T-helper 9 cell (primary cell): ENCODE results near the gene PRDM8.

ENCODE experiments used
- DNase-seq: peaks from one replicate; pipeline ENCODE4 v3.0.0-alpha.2; 2020

The PRDM8 gene

DNA sequence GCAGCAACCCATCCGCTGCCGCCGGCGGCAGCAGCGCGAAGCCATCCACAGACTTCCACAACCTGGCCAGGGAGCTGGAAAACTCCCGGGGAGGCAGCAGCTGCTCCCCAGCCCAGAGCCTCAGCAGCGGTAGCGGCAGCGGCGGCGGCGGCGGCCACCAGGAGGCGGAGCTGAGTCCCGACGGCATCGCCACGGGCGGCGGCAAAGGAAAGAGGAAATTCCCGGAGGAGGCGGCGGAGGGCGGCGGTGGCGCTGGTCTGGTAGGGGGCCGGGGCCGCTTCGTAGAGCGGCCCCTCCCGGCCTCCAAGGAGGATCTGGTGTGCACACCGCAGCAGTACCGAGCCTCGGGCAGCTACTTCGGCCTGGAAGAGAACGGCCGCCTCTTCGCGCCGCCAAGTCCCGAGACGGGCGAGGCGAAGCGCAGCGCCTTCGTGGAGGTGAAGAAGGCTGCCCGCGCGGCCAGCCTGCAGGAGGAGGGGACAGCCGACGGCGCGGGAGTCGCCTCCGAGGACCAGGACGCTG is 4.9 kb downstream of the PRDM8 start:
- DNase-seq, result peak; percentile 79

DNA sequence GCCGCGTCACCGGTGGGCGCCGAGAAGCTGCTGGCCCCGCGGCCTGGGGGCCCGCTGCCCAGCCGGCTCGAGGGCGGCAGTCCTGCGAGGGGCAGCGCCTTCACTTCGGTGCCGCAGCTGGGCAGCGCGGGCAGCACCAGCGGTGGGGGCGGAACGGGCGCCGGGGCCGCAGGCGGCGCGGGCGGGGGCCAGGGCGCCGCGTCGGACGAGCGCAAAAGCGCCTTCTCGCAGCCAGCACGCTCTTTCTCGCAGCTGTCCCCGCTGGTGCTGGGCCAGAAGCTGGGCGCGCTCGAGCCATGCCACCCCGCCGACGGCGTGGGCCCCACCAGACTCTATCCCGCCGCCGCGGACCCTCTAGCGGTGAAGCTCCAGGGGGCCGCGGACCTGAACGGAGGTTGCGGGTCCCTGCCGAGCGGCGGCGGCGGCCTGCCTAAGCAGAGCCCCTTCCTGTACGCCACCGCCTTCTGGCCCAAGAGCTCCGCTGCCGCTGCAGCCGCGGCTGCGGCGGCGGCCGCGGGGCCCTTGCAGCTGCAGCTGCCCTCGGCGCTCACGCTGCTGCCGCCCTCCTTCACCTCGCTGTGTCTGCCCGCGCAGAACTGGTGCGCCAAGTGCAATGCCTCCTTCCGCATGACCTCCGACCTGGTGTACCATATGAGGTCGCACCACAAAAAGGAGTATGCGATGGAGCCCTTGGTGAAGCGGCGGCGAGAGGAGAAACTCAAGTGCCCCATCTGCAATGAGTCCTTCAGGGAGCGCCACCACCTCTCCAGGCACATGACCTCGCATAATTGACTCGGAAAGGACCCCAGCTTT is 5.6 kb downstream of the PRDM8 start:
- DNase-seq, result peak; percentile 40

DNA sequence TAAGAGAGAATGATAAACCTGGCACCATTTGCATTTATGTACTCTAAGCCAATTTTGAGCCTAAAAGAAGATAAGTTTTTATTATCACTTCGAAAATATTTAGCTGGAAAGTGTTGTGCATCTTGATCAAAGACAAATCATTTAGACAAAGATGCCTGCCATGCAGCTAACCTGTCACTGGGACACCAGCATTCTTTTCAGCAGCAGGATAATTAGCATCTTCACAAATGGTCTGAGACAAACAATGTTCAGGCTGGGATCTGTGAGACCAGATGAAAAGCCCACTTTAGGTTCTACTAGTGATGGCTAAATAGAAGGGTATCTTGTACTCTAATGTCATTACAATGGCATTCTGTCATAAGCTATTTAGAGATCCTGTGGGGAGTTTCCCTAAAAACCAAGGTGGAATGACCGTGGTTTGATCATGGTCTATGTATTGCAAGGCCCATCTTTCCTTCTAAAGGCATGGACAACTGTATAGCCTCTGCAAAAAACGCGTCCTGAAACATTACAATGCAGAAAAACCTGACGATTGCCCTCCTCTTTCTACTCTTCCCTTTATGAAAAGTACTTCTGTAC is 7.2 kb downstream of the PRDM8 start:
- DNase-seq, result no peak

DNA sequence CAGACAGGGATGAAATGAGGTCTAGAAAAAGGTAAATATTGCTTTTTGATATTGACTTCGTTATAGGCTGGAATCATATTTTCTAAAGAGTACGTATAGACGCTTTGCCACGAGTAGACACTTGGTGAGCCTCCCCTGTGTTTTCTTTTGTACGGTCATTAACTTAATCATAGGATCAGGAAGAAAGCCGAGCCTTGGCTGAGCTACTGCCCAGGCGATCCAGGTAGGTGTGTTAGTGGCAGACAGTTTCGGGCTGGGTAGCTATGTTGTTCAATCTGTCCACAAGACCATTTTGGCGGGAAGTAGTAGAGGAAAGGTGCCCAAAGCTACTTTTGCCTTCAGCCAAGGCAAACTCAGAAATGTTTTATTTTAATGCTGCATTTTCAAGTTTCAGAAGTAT is 8.8 kb downstream of the PRDM8 start:
- no peak for DNase-seq

DNA sequence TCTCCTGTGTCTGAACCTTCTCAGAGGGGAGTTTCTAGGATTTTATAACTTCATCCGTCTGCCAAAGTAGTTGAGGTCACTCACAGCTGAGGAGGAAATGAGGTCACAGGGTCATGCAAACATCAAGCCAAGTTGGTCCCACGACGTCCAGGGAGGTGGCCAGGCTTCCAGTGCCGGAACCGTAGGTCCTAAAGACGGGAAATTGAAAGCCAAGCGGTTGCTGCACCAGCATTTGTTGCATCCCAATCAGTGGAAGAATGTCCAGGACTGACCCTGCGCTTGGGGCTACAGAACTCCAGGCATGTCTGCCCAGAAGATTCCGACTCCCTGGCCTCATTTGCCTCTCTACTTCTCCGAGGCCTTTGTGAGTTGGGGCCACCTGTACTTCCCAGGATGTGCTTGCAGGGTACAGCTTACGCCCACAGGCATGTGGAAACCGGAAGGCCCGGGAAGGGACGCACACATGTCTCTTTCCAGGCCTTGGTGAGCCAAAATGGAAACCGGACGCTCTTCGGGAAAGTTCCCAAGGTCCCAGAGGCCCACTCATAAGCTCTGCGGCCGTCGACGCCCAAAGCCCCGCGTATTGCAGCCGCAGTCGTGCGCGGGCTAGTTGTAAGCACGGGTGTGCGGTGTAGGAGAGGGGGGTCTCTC is 9.3 kb downstream of the PRDM8 start:
- no peak for DNase-seq

DNA sequence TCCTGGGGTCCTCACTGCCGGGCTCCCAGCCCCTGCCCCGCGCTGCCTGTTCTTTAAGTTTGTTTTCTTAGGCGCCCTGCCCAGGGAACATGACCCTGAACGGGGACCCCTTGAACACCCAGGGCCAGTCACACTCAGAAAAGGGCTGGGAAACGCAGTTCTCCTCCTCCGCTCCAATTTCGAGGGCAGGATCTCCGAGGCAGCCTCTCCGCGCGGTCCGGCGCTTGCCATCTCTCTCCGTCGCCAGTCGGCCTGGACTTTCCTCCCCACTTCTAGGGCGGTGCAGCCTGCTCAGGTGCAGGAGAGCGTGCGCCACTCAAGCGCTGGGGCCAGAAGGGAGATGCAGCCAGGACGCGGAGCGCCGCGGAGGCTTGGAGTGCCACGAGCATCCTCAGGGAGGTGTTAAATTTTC is 9.9 kb downstream of the PRDM8 start:
- no peak for DNase-seq

DNA sequence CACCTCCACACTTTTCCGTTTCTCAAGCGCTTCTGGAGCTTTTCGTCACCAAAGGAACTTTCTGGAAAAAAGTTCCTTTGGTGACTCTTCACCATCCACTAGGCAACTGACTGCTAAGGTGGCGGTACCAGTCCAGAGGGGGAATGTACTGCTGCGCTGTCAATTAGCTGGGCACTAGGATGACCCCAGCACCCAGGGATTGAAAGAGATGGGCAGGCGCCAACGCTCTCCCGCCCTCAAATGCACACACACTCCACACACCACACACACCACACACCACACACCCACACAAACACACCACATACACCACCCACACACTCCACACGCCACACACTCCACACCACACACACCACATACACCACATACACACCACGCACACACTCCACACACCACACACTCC is 10.4 kb downstream of the PRDM8 start:
- DNase-seq, result no peak

DNA sequence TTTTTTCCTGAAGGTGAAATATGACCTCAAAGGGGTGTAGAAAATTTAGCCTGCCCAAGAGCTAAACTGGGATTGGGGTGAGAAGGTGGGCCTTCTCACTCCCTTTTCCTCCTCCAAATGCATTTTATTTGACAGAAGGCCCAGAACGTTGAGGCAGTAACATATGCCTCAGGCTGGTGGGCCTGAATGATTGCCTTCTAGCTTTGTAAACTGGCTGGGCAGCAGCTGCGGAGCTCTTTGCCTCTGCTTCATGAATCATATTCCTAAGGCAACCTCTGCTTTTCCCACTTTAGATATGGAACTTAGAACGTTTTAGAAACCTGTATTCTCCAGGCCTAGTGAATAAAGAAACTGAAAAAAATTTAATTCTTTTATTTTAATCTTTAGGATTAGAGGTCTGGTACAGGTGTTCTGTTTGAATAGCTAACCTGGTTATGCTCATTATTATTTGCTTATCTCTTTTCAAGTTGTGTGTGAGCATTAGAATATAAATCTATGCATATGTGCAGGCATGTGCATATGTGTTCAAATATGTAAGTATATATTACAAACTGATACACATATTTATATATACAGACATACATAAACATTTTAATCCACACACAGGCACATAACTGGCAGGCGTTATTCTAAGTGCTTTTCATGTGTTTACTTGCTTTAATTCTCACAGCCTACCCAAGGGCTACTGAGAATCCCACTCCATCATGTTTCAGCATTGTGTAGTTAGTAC is 11.5 kb downstream of the PRDM8 start:
- no peak for DNase-seq

DNA sequence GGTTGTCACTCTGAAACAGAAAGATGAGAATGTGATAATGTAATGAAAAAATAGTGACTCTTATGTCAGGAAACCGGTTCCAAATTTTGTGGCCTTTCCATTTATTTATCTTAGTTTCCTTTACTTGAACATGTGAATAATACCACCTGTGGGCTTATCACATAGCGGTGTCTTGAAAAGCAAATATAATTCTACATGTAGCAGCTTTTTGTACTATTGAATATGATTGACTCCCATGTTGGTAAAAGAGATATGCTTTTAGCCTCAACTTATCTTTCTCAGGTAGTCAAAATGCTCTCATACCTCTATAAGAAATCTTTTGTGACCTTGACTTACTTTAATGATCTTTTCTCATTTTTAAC is 12.0 kb downstream of the PRDM8 start:
- no peak for DNase-seq

DNA sequence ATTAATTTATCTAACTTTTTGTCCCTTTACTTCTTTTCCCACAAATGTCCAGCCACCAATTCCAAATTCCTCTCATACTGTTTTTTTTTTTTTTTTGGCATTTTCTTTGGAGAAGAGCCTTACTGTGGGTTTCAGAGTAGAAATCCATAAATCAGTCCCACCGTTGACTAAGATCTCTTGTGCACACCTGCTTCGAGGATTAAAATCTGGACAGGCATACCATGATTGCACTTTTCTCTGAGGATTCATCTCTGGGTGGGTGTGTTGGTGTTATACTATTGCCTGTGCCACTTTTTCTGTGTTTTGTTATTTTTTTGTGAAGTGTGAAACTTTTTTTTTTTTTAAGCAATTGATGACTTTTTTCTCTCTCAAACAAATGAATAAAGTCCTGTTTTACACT is 13.2 kb downstream of the PRDM8 start:
- DNase-seq, result no peak

DNA sequence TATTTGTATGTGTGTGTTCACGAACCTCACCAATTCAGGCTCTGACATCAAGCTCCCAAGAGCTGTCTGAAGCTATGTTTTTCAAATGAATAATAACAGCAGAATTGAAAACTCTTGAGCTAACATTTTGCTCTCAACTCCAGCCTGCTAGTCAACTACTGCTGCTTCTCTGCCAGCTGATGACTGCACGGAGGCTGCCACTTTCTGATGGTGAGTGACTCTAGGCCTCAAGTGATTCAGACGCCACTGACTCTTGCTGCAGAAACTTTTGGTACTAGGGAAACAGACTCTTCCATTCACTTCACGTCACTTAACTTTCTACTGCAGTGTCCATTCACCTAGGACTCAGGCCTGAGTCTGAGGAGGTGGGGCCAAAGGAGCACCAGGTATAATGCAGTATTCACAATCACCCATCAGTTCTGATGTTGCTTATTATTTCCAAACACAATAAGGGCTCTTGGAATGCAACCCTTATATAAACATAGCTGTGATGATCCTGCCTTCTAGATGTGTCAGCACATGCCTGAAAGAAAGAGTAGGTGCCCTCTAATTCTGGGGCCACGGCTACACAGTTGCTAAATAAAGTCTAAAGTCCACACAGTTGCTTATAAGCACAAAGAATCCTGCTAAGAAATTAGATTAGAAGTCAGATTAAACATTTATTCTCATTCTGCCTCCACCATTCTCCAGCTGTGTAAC is 16.0 kb downstream of the PRDM8 start:
- DNase-seq, result no peak

DNA sequence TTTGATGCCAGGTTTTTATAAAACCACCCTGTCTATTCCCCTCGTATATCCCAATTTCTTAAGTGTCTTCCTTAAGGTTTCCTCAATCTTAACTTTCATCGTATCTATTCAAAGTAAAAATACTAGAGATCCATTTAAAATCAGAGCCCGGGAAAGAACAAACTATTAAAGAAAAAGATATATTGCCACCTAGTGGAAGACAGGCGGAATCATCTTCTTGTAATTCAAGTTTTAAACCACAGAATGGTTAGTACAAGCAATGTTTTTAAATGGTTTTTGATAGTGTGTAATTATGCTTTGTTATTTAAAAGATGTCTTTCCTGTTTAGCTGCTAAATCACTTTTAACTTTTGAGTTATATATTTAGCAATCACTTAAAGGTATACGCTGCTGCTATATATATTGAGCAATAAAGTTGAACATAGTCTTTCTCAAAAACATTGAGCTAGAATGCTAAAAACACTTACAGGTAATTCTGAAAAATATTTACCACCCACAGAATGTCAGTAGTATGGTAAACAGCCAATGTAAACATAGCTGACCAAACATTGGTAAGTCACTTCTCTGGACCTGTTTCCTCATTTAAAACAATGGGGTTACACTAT is 18.2 kb downstream of the PRDM8 start:
- no peak for DNase-seq

DNA sequence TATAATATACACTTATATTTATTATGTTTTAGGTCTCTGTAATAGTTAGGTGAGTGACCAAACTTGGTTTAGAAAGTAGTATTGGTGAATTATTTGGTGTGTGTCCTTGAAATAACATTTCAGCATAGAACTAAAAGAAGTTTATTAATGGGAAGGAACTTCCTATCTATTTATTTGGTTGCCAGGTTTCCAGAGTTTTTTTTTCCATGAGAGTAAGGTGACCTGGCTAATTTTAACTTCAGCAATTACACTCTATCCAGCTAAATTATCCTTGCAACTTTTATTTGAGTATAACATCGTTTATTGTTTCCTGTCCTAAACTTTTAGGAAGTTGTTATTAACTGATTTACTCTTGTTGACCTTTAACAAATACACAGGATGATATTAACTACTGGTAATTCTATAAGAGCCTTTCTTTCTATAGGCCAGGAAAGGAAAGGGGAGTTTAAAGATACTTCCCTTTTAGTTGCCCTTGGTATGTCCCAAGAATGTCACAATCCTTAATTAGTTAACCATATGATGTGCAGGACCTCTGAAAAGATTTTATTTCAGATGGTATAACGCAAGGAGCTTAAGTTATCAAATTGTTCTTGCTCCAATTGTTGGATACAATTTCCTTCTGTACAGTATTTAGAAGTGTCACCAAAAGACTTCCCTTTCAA is 18.9 kb downstream of the PRDM8 start:
- DNase-seq, result no peak

DNA sequence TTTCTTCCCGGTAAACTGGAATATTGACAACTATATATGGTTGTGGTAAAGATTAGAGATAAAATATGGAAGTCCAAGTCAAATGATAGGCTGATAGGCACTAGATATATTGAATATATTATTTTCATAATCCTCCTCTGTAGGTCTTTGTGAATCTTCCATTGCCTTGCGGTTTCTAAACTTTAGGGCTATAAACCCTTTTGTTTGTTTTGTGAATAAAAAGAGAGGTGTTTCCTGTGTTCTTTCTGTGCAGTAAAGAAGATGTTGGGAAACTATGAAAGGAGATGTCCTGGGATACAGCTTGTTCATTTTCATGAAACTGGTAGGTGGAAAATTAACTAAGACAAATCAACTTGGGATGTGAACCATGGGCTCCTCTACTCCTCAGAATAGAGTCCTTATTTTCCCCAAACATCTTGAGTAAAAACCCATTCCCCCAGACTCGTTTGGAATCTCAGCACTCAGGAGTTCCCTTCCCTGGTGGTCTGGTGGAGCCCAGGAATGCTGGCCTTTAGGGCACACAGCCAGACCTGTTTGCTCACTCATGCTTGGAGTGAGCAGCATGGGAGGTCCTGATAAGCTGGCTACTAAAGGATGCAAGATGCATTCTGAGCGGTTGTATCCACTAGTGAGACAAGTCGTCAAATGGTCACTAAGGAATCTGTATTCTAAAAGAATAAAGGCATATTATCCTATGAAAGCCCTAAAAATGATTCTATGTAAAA is 22.2 kb downstream of the PRDM8 start:
- no peak for DNase-seq

DNA sequence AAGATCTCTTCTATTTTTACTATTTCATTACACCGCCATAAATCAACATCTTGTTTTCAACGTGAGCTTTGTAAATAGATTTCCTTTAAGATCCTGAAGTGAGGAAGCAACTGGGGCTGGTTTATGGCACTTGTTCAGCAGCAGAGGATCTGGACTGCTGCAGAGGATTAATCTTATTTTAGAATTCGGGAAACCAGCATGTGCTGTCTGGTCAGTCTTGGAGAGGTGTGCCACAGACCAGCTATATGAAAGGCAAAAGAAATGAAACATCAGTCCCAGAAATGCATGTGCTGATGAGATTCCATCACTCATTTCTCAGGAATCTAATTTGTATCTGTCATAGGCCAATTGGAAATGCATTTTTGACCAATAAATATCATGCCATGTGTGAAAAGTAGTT is 23.4 kb downstream of the PRDM8 start:
- DNase-seq, result no peak

DNA sequence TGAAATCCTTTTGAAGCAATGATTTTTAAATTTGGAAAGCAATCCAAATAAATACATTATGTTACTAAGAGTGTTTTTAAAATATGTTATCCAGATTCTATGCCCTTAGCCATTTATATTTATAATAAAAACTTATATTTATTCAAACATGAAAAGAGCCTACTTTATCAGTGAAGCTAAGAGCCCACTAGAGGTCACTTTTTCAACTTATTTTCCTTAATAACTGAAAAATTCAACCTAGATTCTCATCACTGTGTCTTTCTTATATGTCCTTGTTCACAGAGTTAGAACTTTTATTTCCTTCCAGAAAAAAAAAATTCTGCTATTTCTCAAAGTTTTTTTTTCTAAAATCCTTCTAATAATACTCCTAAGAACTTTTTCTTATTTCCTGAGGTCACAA is 23.9 kb downstream of the PRDM8 start:
- DNase-seq, result no peak

DNA sequence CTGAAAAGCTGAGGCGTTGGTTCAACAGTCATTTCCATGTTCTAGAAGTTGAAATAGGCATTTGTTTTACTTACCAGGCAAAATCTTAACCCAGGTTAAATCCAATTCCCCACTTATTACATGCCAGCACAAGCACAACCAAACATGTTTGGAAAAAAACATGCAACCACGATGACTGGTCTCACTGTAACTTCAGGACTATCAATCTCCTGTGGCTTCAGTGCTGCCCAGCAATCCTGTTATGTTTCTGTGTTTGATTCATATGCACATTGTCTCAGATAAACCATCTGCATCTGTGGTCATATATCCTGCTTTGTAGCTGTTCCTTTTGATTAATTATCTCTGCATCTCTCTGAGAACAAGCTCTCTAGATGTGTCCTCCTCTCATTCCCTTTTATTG is 28.3 kb downstream of the PRDM8 start:
- no peak for DNase-seq

DNA sequence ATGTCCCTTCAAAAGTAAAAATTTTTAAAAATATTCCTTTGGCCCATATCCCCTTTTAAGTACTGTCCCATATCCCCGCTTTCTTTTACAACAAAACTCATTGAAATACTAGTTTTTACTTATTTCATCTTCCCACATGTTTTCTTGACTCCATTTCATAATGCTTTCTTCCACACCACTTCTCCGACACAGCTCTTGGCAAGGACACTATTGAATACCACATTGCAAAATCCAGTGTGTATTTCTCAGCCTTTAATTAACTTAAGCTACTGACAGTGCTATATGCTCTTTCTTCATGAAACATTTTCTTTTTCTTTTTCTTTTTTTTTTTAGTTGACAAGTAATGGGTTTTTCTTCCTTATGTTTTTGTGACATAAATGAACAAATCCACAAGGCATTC is 28.8 kb downstream of the PRDM8 start:
- no peak for DNase-seq

DNA sequence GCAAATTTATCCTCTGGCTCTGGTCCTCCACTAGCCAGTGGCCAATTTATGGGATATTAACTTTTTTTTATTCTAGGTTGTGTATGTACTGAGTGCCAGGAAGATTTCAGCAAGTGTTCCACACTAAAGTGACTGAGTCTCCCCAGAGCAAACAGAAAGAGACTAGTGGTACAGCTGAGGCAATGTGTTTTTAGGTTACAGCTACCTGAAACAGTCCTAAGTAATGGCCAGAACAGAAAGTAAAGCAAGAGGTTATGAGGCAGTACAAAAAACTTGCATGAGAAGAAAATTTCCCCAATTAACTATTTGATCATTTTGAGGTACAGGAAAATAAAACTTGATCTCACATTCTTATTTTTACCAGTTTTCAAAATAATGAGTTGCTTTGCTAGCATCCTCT is 31.2 kb downstream of the PRDM8 start:
- no peak for DNase-seq

DNA sequence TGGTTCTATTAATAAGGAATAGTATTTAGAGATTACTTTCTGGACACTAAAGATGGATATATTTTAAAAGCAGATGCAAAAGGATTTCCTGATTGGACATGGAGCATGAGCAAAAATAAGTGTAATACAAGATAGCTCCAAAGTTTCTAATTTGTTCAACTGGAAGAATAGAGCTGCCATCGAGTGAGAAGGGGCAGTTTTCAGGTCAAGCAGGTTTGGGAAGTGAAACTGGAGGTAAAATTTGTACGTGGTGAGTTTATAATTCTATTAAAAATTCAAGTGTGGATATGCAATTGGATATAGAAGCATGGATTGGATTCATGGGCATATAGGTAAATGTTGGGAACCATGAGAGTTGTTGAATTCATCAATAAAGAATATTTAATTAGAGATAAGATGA is 31.8 kb downstream of the PRDM8 start:
- no peak for DNase-seq

DNA sequence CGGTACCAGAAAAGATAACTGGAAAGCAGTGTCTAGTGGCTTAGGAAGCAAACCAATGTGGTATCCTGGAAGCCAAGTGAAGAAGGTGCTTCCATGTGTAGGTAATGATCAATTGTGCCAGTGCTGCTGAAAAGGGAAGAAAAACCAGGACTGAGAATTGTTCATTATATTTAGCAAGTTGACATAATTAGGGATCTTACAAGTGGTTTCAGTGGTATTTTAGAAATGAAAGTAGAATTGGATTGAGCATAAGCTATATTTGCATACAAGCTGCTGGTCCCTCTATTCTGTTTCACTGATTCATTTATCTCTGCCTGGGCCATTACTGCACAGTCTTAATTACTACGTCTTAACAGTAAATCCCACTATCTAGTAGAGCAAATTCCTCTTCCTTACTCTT is 32.3 kb downstream of the PRDM8 start:
- DNase-seq, result no peak
